ENCODE measurements around the gene TNFSF8.

The TNFSF8 gene

GRCh38 chr9:114947058-114947457 lies 16.7 kb upstream of the TNFSF8 start:
- no peak overlapping the region for H3K27ac Mint-ChIP-seq
- H3K9me3 Mint-ChIP-seq, result no peaks in the 10 kb centered on the region
- H3K4me3 Mint-ChIP-seq, result no peak overlapping the region
- ATAC-seq, result no peak
- H3K4me1 Mint-ChIP-seq, result no peaks in the 10 kb centered on the region
- no peaks in the 10 kb centered on the region for H3K36me3 Mint-ChIP-seq
- H3K27me3 Mint-ChIP-seq, result peaks cover 12% of the 10 kb centered on the region

- Mint-ChIP-seq H3K4me1 (no peaks in the 10 kb centered on the region), H3K36me3 (no peaks in the 10 kb centered on the region), H3K4me3 (no peak overlapping the region), H3K9me3 (no peaks in the 10 kb centered on the region), H3K27ac (no peak overlapping the region), H3K27me3 (no peaks in the 10 kb centered on the region)
- no peak for ATAC-seq
Observed at GRCh38 chr9:114945616-114946412, 15.4 kb upstream of the TNFSF8 start.

- no peak for ATAC-seq
Observed at GRCh38 chr9:114941376-114941775, 11.0 kb upstream of the TNFSF8 start.

DNA sequence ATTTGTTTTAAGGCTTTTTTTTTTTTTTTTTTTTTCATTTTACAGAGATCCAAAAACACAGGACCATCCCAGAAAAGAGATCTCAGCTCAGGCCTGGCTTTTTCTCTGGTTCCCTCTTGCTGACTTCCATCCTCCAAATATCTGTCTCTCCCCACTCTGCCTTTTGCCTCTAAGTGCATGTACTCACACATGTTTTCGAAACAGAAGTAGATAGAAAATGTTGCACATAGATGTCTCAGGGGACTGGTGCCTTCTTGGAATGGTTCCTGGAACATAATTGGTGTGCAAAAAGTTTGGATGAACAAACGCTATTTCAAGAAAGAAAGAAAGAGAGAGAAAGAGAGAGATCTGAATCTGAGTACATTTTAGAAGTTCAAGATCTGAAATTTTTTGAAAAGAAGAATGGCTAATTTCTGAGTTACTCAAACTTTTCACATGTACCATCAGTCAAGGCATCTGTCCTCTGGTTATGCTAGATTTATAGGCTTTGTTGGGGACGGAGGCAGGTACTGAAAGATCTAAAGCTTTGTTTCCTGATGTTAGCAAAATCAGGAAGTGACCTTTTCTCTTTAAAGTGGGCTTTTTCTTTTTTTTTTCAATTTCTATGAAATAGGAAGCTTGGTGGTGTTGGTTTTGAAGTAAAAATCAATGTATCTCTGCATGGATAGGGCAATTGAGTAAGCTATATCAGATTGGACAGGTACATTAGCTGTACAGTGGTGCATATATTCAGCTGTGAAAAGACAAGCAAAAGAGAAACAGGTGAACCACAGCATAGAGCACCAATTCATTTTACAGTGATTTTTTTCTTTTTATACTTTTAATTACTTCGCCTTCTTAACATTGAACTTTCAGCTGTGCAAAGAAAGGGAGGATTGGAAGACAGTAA lies 8.5 kb upstream of the TNFSF8 start:
- no peak for ATAC-seq
- Mint-ChIP-seq H3K4me1 (peaks cover 11% of the 10 kb centered on the region), H3K36me3 (no peaks in the 10 kb centered on the region), H3K4me3 (no peak overlapping the region), H3K27ac (no peak overlapping the region), H3K27me3 (no peaks in the 10 kb centered on the region), H3K9me3 (no peaks in the 10 kb centered on the region)

More at GRCh38 chr9:114941376-114941775, 11.0 kb upstream of the TNFSF8 start:
- no peaks in the 10 kb centered on the region for H3K36me3 Mint-ChIP-seq
- H3K27me3 Mint-ChIP-seq, result no peaks in the 10 kb centered on the region
- no peak overlapping the region for H3K27ac Mint-ChIP-seq
- peaks cover 11% of the 10 kb centered on the region for H3K4me1 Mint-ChIP-seq
- no peaks in the 10 kb centered on the region for H3K9me3 Mint-ChIP-seq
- no peak overlapping the region for H3K4me3 Mint-ChIP-seq

DNA sequence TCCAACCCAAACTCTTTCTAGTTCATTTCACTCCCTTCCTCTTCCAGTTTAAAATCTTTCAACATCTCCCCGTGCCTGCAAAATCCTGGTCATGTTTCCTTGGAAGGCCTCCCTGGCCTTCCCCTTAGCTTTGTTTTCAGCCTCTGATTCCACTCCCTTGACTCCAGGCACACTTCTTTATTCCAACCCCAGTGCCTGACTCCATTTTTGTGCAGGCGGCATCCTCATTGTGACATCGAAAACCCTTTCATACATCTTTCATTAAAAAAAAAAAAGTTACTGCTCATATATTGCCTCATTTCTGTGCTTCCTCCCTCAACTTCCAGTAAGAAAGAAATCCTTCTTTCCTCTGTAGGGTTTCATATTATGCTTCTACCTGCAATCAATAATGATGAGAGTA lies 7.1 kb upstream of the TNFSF8 start:
- no peak overlapping the region for H3K4me3 Mint-ChIP-seq
- no peak for ATAC-seq
- H3K9me3 Mint-ChIP-seq, result no peaks in the 10 kb centered on the region
- H3K27ac Mint-ChIP-seq, result no peak overlapping the region
- no peaks in the 10 kb centered on the region for H3K36me3 Mint-ChIP-seq
- H3K4me1 Mint-ChIP-seq, result peaks cover 11% of the 10 kb centered on the region
- H3K27me3 Mint-ChIP-seq, result no peaks in the 10 kb centered on the region

DNA sequence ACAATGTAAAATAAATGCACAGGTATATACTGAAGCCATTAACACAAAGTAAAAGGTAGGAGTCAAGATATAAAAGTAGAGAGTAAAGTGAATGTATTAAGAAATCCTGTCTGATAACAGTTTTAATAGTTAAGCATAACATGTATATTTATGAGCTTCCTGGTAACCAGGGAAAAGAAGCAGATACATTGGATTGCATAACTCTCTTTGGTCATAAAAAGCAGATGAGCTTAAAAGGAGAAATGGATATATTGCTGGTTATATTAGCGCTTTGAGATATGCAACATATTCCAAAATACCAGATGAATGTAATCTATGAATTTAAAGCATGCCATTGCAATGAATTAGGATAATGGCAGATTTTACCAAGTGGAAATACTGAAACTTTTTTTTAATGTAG lies 6.2 kb upstream of the TNFSF8 start:
- no peak overlapping the region for H3K4me3 Mint-ChIP-seq
- no peak overlapping the region for H3K27ac Mint-ChIP-seq

GRCh38 chr9:114935119-114935518 lies 4.7 kb upstream of the TNFSF8 start:
- Mint-ChIP-seq H3K4me1 (peaks cover 23% of the 10 kb centered on the region), H3K36me3 (no peaks in the 10 kb centered on the region), H3K9me3 (no peaks in the 10 kb centered on the region), H3K4me3 (no peak overlapping the region), H3K27me3 (no peaks in the 10 kb centered on the region), H3K27ac (no peak overlapping the region)
- no peak for ATAC-seq

More for the DNA sequence above, 6.2 kb upstream of the TNFSF8 start:
- H3K9me3 Mint-ChIP-seq, result no peaks in the 10 kb centered on the region
- no peaks in the 10 kb centered on the region for H3K27me3 Mint-ChIP-seq
- no peaks in the 10 kb centered on the region for H3K36me3 Mint-ChIP-seq
- peaks cover 11% of the 10 kb centered on the region for H3K4me1 Mint-ChIP-seq
- ATAC-seq, result no peak

GRCh38 chr9:114932502-114932901 lies 2.1 kb upstream of the TNFSF8 start:
- ATAC-seq, result no peak
- no peaks in the 10 kb centered on the region for H3K9me3 Mint-ChIP-seq
- no peaks in the 10 kb centered on the region for H3K36me3 Mint-ChIP-seq
- no peak overlapping the region for H3K4me3 Mint-ChIP-seq
- H3K27ac Mint-ChIP-seq, result no peak overlapping the region
- H3K4me1 Mint-ChIP-seq, result peaks cover 30% of the 10 kb centered on the region
- no peaks in the 10 kb centered on the region for H3K27me3 Mint-ChIP-seq

DNA sequence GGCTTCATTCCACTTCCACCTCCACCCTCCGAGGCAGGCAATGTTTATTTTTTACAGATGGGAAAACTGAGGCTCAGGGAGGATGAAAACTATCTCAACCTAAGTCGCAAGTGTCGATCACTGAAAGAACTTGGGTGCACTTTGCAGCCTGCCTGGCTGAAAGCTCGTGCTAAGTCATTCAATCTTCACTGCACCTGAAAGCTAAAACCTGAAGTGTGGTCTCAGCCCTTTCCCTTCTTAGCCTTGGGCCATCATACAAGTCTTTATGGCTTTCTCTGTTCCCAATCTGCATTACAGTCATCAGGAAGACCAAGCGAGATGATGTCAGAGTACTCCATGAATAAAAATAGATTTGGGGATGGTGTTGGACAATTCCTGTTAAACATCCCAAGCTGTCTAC lies 1.0 kb upstream of the TNFSF8 start:
- peaks cover 35% of the 10 kb centered on the region for H3K4me1 Mint-ChIP-seq
- no peak overlapping the region for H3K4me3 Mint-ChIP-seq
- no peak overlapping the region for H3K27ac Mint-ChIP-seq

GRCh38 chr9:114929201-114929600 lies 1.2 kb downstream of the TNFSF8 start:
- peak; percentile 57 for ATAC-seq
- Mint-ChIP-seq H3K9me3 (no peaks in the 10 kb centered on the region), H3K27ac (peak overlapping the region; percentile 83), H3K36me3 (no peaks in the 10 kb centered on the region), H3K4me1 (peaks cover 54% of the 10 kb centered on the region), H3K27me3 (no peaks in the 10 kb centered on the region), H3K4me3 (peak overlapping the region; percentile 76)

More for the DNA sequence above, 1.0 kb upstream of the TNFSF8 start:
- no peak for ATAC-seq
- Mint-ChIP-seq H3K36me3 (no peaks in the 10 kb centered on the region), H3K9me3 (no peaks in the 10 kb centered on the region), H3K27me3 (no peaks in the 10 kb centered on the region)

DNA sequence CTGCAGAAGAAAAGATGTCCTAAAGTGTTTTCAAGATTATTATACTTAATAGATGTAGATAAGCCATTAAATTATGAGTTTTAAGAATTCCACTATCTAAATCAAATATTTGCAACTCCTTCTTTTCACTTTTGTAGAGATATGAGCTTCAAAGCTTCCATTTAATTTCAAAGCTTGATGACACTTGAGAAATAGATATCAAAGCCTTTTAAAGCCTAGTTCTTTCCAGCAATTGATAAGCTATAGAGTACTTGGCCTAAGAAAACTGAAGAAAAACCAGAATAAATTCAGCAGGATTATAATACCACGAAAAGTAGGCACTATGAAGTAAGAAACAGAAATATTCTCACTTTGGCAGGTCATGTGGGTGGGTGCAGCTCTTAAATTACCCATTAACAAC lies 1.7 kb downstream of the TNFSF8 start:
- no peaks in the 10 kb centered on the region for H3K27me3 Mint-ChIP-seq
- H3K4me3 Mint-ChIP-seq, result no peak overlapping the region
- no peaks in the 10 kb centered on the region for H3K9me3 Mint-ChIP-seq
- no peak for ATAC-seq
- peak overlapping the region; percentile 83 for H3K27ac Mint-ChIP-seq
- H3K4me1 Mint-ChIP-seq, result peaks cover 54% of the 10 kb centered on the region
- no peaks in the 10 kb centered on the region for H3K36me3 Mint-ChIP-seq

DNA sequence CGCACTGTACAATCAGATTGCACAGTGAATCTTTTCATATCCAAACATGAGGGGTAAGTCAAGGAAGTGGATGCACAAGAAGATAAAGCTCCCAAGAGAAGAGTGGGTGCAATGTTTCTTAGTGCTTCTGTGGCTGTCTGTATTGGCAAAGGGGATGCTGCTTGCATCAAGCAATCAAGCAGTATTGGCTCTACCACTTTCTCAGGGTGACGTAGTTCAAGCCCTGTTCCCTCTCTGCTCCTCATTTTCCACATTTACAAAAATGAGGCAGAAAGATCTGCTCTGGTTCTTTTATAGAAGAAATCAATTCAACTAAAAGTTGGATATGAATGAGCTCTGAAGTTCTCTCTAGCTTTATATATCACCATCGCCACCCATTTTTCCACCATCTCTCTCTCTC lies 2.3 kb downstream of the TNFSF8 start:
- H3K36me3 Mint-ChIP-seq, result no peaks in the 10 kb centered on the region
- H3K27ac Mint-ChIP-seq, result no peak overlapping the region
- ATAC-seq, result no peak
- H3K4me3 Mint-ChIP-seq, result no peak overlapping the region
- peaks cover 4% of the 10 kb centered on the region for H3K27me3 Mint-ChIP-seq
- no peaks in the 10 kb centered on the region for H3K9me3 Mint-ChIP-seq
- peaks cover 54% of the 10 kb centered on the region for H3K4me1 Mint-ChIP-seq

- no peak for ATAC-seq
- H3K9me3 Mint-ChIP-seq, result no peaks in the 10 kb centered on the region
- H3K36me3 Mint-ChIP-seq, result no peaks in the 10 kb centered on the region
- H3K4me3 Mint-ChIP-seq, result peak overlapping the region; percentile 58
- peaks cover 9% of the 10 kb centered on the region for H3K27me3 Mint-ChIP-seq
- H3K27ac Mint-ChIP-seq, result no peak overlapping the region
- H3K4me1 Mint-ChIP-seq, result peaks cover 47% of the 10 kb centered on the region
Observed at GRCh38 chr9:114925672-114926071, 4.7 kb downstream of the TNFSF8 start.

- peaks cover 41% of the 10 kb centered on the region for H3K4me1 Mint-ChIP-seq
- ATAC-seq, result no peak
- no peak overlapping the region for H3K27ac Mint-ChIP-seq
- no peak overlapping the region for H3K4me3 Mint-ChIP-seq
- no peaks in the 10 kb centered on the region for H3K36me3 Mint-ChIP-seq
- H3K9me3 Mint-ChIP-seq, result no peaks in the 10 kb centered on the region
- peaks cover 9% of the 10 kb centered on the region for H3K27me3 Mint-ChIP-seq
Observed at GRCh38 chr9:114925039-114925438, 5.4 kb downstream of the TNFSF8 start.

DNA sequence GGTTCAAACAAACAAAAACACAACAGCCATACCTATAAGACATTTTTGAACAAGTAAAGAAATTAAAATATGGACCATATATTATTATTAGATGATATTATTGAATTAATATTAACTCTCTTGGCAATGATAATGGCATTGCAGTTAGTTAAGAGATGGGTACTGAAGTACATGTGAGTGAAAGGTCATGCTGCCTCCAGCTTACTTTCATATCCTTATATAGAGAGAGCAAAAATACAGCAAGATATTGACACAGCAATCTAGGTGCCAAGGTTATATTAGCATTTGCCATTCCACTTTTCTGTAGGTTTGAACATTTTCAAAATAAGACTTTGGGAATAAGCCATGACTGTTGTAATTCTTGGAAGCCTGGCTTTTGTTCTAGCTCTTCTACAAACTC lies 6.1 kb downstream of the TNFSF8 start:
- no peak overlapping the region for H3K27ac Mint-ChIP-seq

More for the DNA sequence above, 6.1 kb downstream of the TNFSF8 start:
- peaks cover 9% of the 10 kb centered on the region for H3K27me3 Mint-ChIP-seq
- H3K4me1 Mint-ChIP-seq, result peaks cover 41% of the 10 kb centered on the region
- ATAC-seq, result peak; percentile 73
- H3K9me3 Mint-ChIP-seq, result no peaks in the 10 kb centered on the region
- no peaks in the 10 kb centered on the region for H3K36me3 Mint-ChIP-seq
- H3K4me3 Mint-ChIP-seq, result no peak overlapping the region

All from stimulated activated memory B cell treated with anti-CD40 and anti-IgM and Interleukin-4, amounts not matched to agents 10 μg/mL and 1 μg/mL and 100 μg/mL, for 72 hours (primary cell).